HCT116 (cell line): ENCODE results near the gene TBC1D22B. TPM values are rescaled to one million over a fixed set of nuclear protein-coding genes. Genes with fewer than 3 reads are reported as not detected.
A peak's percentile ranks its signal among the peaks of the same experiment; 100 is the strongest.

ENCODE experiments used
- ATAC-seq: fragments of 200-7000 bp; cut with Tn5 transposase; 2 replicates; pipeline ENCODE4 v1.9.1; 2020; ENCODE audit warnings: mild to moderate bottlenecking, moderate library complexity
- BruUV-seq: library from RNA; stranded (reverse); fragments of 400-500 nt; replicated peaks from 2 replicates; lab custom pipeline; 2021; lab: Mats Ljungman, UMichigan
- CTCF ChIA-PET: fragments of 300-600 bp; sonication (Branson Sonifier 250); formaldehyde crosslinking; loops from one replicate; lab custom pipeline; 2021; ENCODE audit warnings: antibody characterized with exemption; lab: Charles Lee
- POLR2A ChIA-PET: fragments of 300-600, 350-600 bp; sonication (Branson Sonifier 250); formaldehyde crosslinking; loops from one replicate; lab custom pipeline; 2021; ENCODE audit warnings: antibody characterized with exemption; lab: Charles Lee
- RAD21 ChIA-PET, 2 experiments: fragments of 300-600 bp; sonication (Branson Sonifier 250); formaldehyde crosslinking; loops; one replicate each; lab custom pipeline; 2023; ENCODE audit warnings: low total read pairs in 2 of 2; ENCODE audit not compliant: uncharacterized antibody in 2 of 2, unreplicated experiment in 2 of 2, low non-redundant PET in 1 of 2; lab: Charles Lee
- DNase-seq: peaks from one replicate; pipeline ENCODE4 v3.0.0-alpha.2; 2010; ENCODE audit warnings: low read depth, low spot score
- H2AFZ ChIP-seq: fragments of 200-600 bp; shearing (Covaris generic), sonication (generic); 2 replicates; pipeline ENCODE4 v1.6.1; 2017; ENCODE audit warnings: low read depth, mixed run types, mixed read lengths, antibody characterized with exemption, low read length; ENCODE audit not compliant: poor library complexity, severe bottlenecking
- H3K27ac ChIP-seq: 2 replicates; pipeline ENCODE4 v1.5.1; 2012; ENCODE audit warnings: low read depth, low read length
- H3K27me3 ChIP-seq: fragments of 200-600 bp; sonication (generic); 2 replicates; pipeline ENCODE4 v1.6.1; 2016; ENCODE audit warnings: mixed run types, low read length, mixed read lengths; ENCODE audit not compliant: insufficient read depth
- H3K36me3 ChIP-seq, 2 experiments: fragments of 200-500 bp in 1 of 2; fragments of 200-600 bp in 1 of 2; sonication (Bioruptor generic) in 1 of 2; sonication (generic) in 1 of 2; 2 replicates each; pipeline versions ENCODE4 v1.5.1 to v1.6.1; 2014 to 2016; ENCODE audit warnings: low read length in 2 of 2, inconsistent platforms in 1 of 2, mixed read lengths in 1 of 2, mixed run types in 1 of 2; ENCODE audit not compliant: insufficient read depth in 2 of 2, control insufficient read depth in 1 of 2
- H3K4me1 ChIP-seq, 2 experiments: fragments of 200-600 bp in 1 of 2; sonication (generic) in 1 of 2; 2 replicates each; pipeline versions ENCODE4 v1.5.1 to v1.6.1; 2012 to 2017; ENCODE audit warnings: low read length in 2 of 2, inconsistent platforms in 1 of 2, mild to moderate bottlenecking in 1 of 2, mixed read lengths in 1 of 2, mixed run types in 1 of 2, moderate library complexity in 1 of 2; ENCODE audit not compliant: insufficient read depth in 2 of 2, control insufficient read depth in 1 of 2
- H3K4me2 ChIP-seq: fragments of 200-600 bp; sonication (generic); 2 replicates; pipeline ENCODE4 v1.6.1; 2017; ENCODE audit warnings: mixed run types, low read length, mixed read lengths
- H3K4me3 ChIP-seq, 2 experiments: fragments of 200-600 bp in 1 of 2; sonication (generic) in 1 of 2; replicated peaks in 1 of 2; 2 replicates each; pipeline ENCODE4 v1.5.1; 2011 to 2016; ENCODE audit warnings: low read length in 2 of 2, control low read depth in 1 of 2, low read depth in 1 of 2, mild to moderate bottlenecking in 1 of 2, mixed read lengths in 1 of 2, mixed run types in 1 of 2
- H3K79me2 ChIP-seq: fragments of 200-600 bp; sonication (generic); 2 replicates; pipeline ENCODE4 v1.6.1; 2017; ENCODE audit warnings: mild to moderate bottlenecking, mixed run types, low read length, moderate library complexity, mixed read lengths; ENCODE audit not compliant: insufficient read depth
- H3K9ac ChIP-seq: fragments of 200-600 bp; sonication (generic); 2 replicates; pipeline ENCODE4 v1.6.1; 2016; ENCODE audit warnings: low read length, mixed read lengths
- H3K9me2 ChIP-seq: fragments of 200-600 bp; sonication (generic), shearing (Covaris generic); 2 replicates; pipeline ENCODE4 v1.6.1; 2017; ENCODE audit warnings: mixed run types, mild to moderate bottlenecking, moderate library complexity; ENCODE audit not compliant: insufficient read depth
- H3K9me3 ChIP-seq, 2 experiments: fragments of 200-500 bp in 1 of 2; fragments of 200-600 bp in 1 of 2; sonication (Bioruptor generic) in 1 of 2; sonication (generic) in 1 of 2; 2 replicates each; pipeline ENCODE4 v1.6.1; 2014 to 2017; ENCODE audit warnings: low read length in 2 of 2, mixed read lengths in 2 of 2, inconsistent platforms in 1 of 2, low read depth in 1 of 2, mild to moderate bottlenecking in 1 of 2, mixed run types in 1 of 2, moderate library complexity in 1 of 2; ENCODE audit not compliant: control insufficient read depth in 1 of 2, insufficient read depth in 1 of 2
- H4K20me1 ChIP-seq: fragments of 200-600 bp; sonication (generic), shearing (Covaris generic); 2 replicates; pipeline ENCODE4 v1.6.1; 2017; ENCODE audit warnings: mixed run types, mild to moderate bottlenecking, moderate library complexity; ENCODE audit not compliant: insufficient read depth
- CBX3 ChIP-seq: IDR thresholded peaks from 2 replicates; pipeline ENCODE4 v1.6.1; 2012; ENCODE audit warnings: low read depth
- CEBPB ChIP-seq: IDR thresholded peaks from 2 replicates; pipeline ENCODE4 v1.6.1; 2012; ENCODE audit warnings: low read depth
- EGR1 ChIP-seq: IDR thresholded peaks from 2 replicates; pipeline ENCODE4 v1.6.1; 2012; ENCODE audit warnings: low read depth
- ELF1 ChIP-seq: IDR thresholded peaks from 2 replicates; pipeline ENCODE4 v1.6.1; 2012; ENCODE audit warnings: low read depth, borderline replicate concordance
- EZH2 ChIP-seq: fragments of 200-600 bp; sonication (generic); IDR thresholded peaks from 2 replicates; pipeline ENCODE4 v1.6.1; 2017; ENCODE audit warnings: antibody characterized with exemption, mixed run types
- POLR2A ChIP-seq: IDR thresholded peaks from 2 replicates; pipeline ENCODE4 v1.7.0; 2011; ENCODE audit warnings: borderline replicate concordance; ENCODE audit not compliant: insufficient read depth, insufficient read length; ENCODE audit errors: extremely low read depth
- POLR2AphosphoS5 ChIP-seq: IDR thresholded peaks from 2 replicates; pipeline ENCODE4 v1.6.1; 2011; ENCODE audit warnings: mild to moderate bottlenecking, low read depth, low read length, moderate library complexity
- RAD21 ChIP-seq: IDR thresholded peaks from 2 replicates; pipeline ENCODE4 v1.6.1; 2012; ENCODE audit warnings: low read depth, mild to moderate bottlenecking
- SIN3A ChIP-seq: IDR thresholded peaks from 2 replicates; pipeline ENCODE4 v1.6.1; 2012; ENCODE audit warnings: low read depth
- SP1 ChIP-seq: IDR thresholded peaks from 2 replicates; pipeline ENCODE4 v1.6.1; 2012; ENCODE audit warnings: low read depth
- TCF7L2 ChIP-seq: IDR thresholded peaks from 2 replicates; pipeline ENCODE4 v1.7.0; 2011; ENCODE audit warnings: borderline replicate concordance, inconsistent platforms; ENCODE audit not compliant: insufficient read depth, insufficient read length; ENCODE audit errors: extremely low read depth
- YY1 ChIP-seq: IDR thresholded peaks from 2 replicates; pipeline ENCODE4 v1.6.1; 2011; ENCODE audit warnings: low read length, low read depth, moderate library complexity, mild to moderate bottlenecking; ENCODE audit not compliant: insufficient replicate concordance; ENCODE audit errors: extremely low read depth
- ZFX ChIP-seq: fragments of 450-650 bp; IDR thresholded peaks from 2 replicates; pipeline ENCODE4 v1.6.1; 2017
- ZNF274 ChIP-seq: fragments of 200-500 bp; sonication (Bioruptor generic); IDR thresholded peaks from 2 replicates; pipeline ENCODE4 v1.6.1; 2014; ENCODE audit warnings: mild to moderate bottlenecking, low read depth, low read length, inconsistent platforms
- intact Hi-C: fragments of 100-400 bp; cut with micrococcal nuclease; formaldehyde crosslinking; loops from 2 replicates; pipeline ENCODE4 v1.10.0; 2022
- total RNA-seq: library from RNA; stranded (reverse); gene quantifications from one replicate; pipeline ENCODE4 v1.2.1, GENCODE V29; 2021; ENCODE audit not compliant: unreplicated experiment
- TF ChIP-seq, protein P1 (sequence below), 3 experiments: fragments of 200-600 bp in 1 of 3; sonication (generic) in 1 of 3; IDR thresholded peaks in 2 of 3; conservative IDR thresholded peaks in 1 of 3; 2 replicates each; pipeline ENCODE4 v1.5.1; 2012 to 2017; ENCODE audit warnings: low read depth in 2 of 3, low read length in 2 of 3, antibody characterized with exemption in 1 of 3, borderline replicate concordance in 1 of 3, control low read depth in 1 of 3, mild to moderate bottlenecking in 1 of 3, mixed read lengths in 1 of 3, mixed run types in 1 of 3, moderate library complexity in 1 of 3; ENCODE audit not compliant: insufficient read depth in 1 of 3
- TF ChIP-seq, protein P2 (sequence below): IDR thresholded peaks from 2 replicates; pipeline ENCODE4 v1.6.1; 2011; ENCODE audit warnings: mild to moderate bottlenecking, low read length, moderate library complexity; ENCODE audit not compliant: insufficient replicate concordance; ENCODE audit errors: extremely low read depth
- TF ChIP-seq, protein P3 (sequence below): IDR thresholded peaks from 2 replicates; pipeline ENCODE4 v1.6.1; 2012
- TF ChIP-seq, protein P4 (sequence below): IDR thresholded peaks from 2 replicates; pipeline ENCODE4 v1.6.1; 2012

Gene TBC1D22B
- total RNA-seq, 1 experiment from 2014 or later, result 9.1 TPM

DNA sequence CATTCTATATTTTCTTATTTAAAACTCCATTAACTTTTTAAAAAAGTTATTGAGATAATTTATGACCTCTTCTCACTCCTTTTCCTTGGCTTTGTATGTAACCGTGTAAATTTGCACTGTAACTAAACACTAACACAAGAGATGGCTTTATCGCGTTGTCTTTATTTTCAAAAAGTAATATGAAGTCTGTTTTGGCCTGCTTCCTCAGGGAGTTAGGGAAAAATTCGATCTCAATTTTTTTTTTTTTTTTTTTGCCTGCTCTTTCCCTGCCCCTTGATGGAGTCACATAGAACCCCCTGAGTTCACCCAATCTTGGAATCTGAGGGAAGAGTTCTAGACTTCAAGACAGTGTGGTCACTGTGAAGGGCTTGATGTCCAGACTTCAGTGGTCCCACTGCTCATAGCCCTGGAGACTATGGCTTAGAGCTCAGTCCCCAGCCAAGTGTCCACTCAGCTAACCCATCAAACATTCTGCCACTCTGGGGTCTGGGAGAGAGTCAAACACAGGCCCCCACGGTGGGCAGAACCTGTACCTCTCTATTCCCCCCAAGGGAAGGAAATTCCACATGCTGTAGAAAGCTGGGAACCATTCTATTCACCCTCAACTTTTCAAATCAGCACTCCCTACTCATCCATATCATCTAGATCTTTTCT lies 15.7 kb upstream of the TBC1D22B start:
- H3K9me2 ChIP-seq, result no peaks in the 10 kb centered on the region
- TF ChIP-seq RAD21, result no peak
- TF ChIP-seq EGR1, result no peak
- TF ChIP-seq, protein P1, sequence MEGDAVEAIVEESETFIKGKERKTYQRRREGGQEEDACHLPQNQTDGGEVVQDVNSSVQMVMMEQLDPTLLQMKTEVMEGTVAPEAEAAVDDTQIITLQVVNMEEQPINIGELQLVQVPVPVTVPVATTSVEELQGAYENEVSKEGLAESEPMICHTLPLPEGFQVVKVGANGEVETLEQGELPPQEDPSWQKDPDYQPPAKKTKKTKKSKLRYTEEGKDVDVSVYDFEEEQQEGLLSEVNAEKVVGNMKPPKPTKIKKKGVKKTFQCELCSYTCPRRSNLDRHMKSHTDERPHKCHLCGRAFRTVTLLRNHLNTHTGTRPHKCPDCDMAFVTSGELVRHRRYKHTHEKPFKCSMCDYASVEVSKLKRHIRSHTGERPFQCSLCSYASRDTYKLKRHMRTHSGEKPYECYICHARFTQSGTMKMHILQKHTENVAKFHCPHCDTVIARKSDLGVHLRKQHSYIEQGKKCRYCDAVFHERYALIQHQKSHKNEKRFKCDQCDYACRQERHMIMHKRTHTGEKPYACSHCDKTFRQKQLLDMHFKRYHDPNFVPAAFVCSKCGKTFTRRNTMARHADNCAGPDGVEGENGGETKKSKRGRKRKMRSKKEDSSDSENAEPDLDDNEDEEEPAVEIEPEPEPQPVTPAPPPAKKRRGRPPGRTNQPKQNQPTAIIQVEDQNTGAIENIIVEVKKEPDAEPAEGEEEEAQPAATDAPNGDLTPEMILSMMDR (IDR thresholded peaks at IDR 0.05 in 2 of 3, conservative IDR thresholded peaks at IDR 0.05 in 1 of 3; ENCODE audit: borderline replicate concordance in 1 of 3, insufficient read depth in 1 of 3, low read depth in 2 of 3, low read length in 2 of 3), result no peak
- TF ChIP-seq, protein P2, sequence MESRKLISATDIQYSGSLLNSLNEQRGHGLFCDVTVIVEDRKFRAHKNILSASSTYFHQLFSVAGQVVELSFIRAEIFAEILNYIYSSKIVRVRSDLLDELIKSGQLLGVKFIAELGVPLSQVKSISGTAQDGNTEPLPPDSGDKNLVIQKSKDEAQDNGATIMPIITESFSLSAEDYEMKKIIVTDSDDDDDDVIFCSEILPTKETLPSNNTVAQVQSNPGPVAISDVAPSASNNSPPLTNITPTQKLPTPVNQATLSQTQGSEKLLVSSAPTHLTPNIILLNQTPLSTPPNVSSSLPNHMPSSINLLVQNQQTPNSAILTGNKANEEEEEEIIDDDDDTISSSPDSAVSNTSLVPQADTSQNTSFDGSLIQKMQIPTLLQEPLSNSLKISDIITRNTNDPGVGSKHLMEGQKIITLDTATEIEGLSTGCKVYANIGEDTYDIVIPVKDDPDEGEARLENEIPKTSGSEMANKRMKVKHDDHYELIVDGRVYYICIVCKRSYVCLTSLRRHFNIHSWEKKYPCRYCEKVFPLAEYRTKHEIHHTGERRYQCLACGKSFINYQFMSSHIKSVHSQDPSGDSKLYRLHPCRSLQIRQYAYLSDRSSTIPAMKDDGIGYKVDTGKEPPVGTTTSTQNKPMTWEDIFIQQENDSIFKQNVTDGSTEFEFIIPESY, result no peak
- no peak for TF ChIP-seq CEBPB
- no peak for TF ChIP-seq SP1
- TF ChIP-seq TCF7L2, result no peak
- no peak for TF ChIP-seq ZFX
- TF ChIP-seq, protein P3, sequence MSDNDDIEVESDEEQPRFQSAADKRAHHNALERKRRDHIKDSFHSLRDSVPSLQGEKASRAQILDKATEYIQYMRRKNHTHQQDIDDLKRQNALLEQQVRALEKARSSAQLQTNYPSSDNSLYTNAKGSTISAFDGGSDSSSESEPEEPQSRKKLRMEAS, result no peak
- no peak for TF ChIP-seq ELF1
- no peak for TF ChIP-seq CBX3
- TF ChIP-seq YY1, result no peak
- no peak for TF ChIP-seq EZH2
- TF ChIP-seq, protein P4, sequence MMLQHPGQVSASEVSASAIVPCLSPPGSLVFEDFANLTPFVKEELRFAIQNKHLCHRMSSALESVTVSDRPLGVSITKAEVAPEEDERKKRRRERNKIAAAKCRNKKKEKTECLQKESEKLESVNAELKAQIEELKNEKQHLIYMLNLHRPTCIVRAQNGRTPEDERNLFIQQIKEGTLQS, result no peak
- no peak for TF ChIP-seq POLR2AphosphoS5
- TF ChIP-seq ZNF274, result no peak
- no peak for TF ChIP-seq SIN3A
- no peak for TF ChIP-seq POLR2A
- TF ChIP-seq, all 23 proteins: peak for 0
- peak; percentile 3; the same call in 1 of the 2 replicates for ATAC-seq
- Histone ChIP-seq H3K9ac (peak overlapping the region; percentile 25), H3K4me3 (peak overlapping the region in 1 of 2 experiments; percentile 27; a peak in 3 of 4 replicates), H3K4me2 (peak overlapping the region; percentile 65), H3K4me1 (peaks cover 44 to 71% of the 10 kb centered on the region in 2 experiments), H3K79me2 (no peaks in the 10 kb centered on the region), H3K27ac (peak overlapping the region; percentile 74), H3K9me3 (no peaks in the 10 kb centered on the region), H3K36me3 (no peaks in the 10 kb centered on the region), H2AFZ (no peak overlapping the region), H4K20me1 (no peaks in the 10 kb centered on the region), H3K27me3 (no peaks in the 10 kb centered on the region)
- DNase-seq, result no peak
- CTCF ChIA-PET, result interaction anchor here (0.7 to 1.2 kb wide), 2 partner anchors 73 to 224 kb away, joined by 3 to 4 read pairs; no protein-coding TSS in a partner anchor
- no TSS peak for BruUV-seq
- intact Hi-C loops, result no loop called here
- POLR2A ChIA-PET, result interaction anchor here (0.7 to 2.1 kb wide), 3 partner anchors 16 to 22 kb away, joined by 3 to 10 read pairs (median 4); partner anchors contain the start of genes TBC1D22B and TMEM217
- RAD21 ChIA-PET, result no interaction called here
